Mucosa of rectum (tissue), 2 donors: ENCODE data around the gene DCAF4L1.

Experiments
- H3K27ac ChIP-seq, 2 donors: one replicate each; pipeline ENCODE4 v1.7.0; 2013; ENCODE audit warnings: inconsistent platforms in 2 of 2, low read depth in 2 of 2, low read length in 2 of 2
- H3K27me3 ChIP-seq, 2 donors: one replicate each; pipeline ENCODE4 v1.7.0; 2013; ENCODE audit warnings: low read length in 2 of 2; ENCODE audit not compliant: control insufficient read depth in 2 of 2, insufficient read depth in 2 of 2
- H3K36me3 ChIP-seq, 2 donors: one replicate each; pipeline ENCODE4 v1.7.0; 2013; ENCODE audit warnings: low read length in 2 of 2; ENCODE audit not compliant: control insufficient read depth in 2 of 2, insufficient read depth in 2 of 2
- H3K4me1 ChIP-seq, 2 donors: one replicate each; pipeline ENCODE4 v1.7.0; 2013; ENCODE audit warnings: low read length in 2 of 2, mild to moderate bottlenecking in 1 of 2; ENCODE audit not compliant: control insufficient read depth in 2 of 2, insufficient read depth in 2 of 2
- H3K4me3 ChIP-seq, 2 donors: one replicate each; pipeline ENCODE4 v1.7.0; 2013; ENCODE audit warnings: low read length in 2 of 2
- H3K9ac ChIP-seq, 2 donors: one replicate each; pipeline ENCODE4 v1.7.0; 2013; ENCODE audit warnings: low read length in 2 of 2, low read depth in 1 of 2, mild to moderate bottlenecking in 1 of 2
- H3K9me3 ChIP-seq, 2 donors: one replicate each; pipeline ENCODE4 v1.7.0; 2013; ENCODE audit warnings: low read length in 2 of 2; ENCODE audit not compliant: control insufficient read depth in 2 of 2
- donor health status: healthy.
- donor health status: Normal muscosa, but diverticular disease.

Gene DCAF4L1

GRCh38 chr4:41944089-41944488 lies 37.5 kb upstream of the DCAF4L1 start:
- H3K27ac ChIP-seq, result no peak overlapping the region
- H3K4me1 ChIP-seq, result no peaks in the 10 kb centered on the region
- H3K9ac ChIP-seq, result no peak overlapping the region
- H3K27me3 ChIP-seq, result no peaks in the 10 kb centered on the region
- peaks cover 22 to 35% of the 10 kb centered on the region in 2 donors for H3K36me3 ChIP-seq
- H3K4me3 ChIP-seq, result no peak overlapping the region
- no peaks in the 10 kb centered on the region for H3K9me3 ChIP-seq

- H3K9ac ChIP-seq, result no peak overlapping the region
- H3K4me3 ChIP-seq, result no peak overlapping the region
- H3K36me3 ChIP-seq, result peaks cover 48 to 59% of the 10 kb centered on the region in 2 donors
- no peak overlapping the region for H3K27ac ChIP-seq
- no peaks in the 10 kb centered on the region for H3K27me3 ChIP-seq
- no peaks in the 10 kb centered on the region for H3K9me3 ChIP-seq
- no peaks in the 10 kb centered on the region for H3K4me1 ChIP-seq
These were observed 32.0 kb upstream of the DCAF4L1 start for GRCh38 chr4:41949531-41949930.

DNA sequence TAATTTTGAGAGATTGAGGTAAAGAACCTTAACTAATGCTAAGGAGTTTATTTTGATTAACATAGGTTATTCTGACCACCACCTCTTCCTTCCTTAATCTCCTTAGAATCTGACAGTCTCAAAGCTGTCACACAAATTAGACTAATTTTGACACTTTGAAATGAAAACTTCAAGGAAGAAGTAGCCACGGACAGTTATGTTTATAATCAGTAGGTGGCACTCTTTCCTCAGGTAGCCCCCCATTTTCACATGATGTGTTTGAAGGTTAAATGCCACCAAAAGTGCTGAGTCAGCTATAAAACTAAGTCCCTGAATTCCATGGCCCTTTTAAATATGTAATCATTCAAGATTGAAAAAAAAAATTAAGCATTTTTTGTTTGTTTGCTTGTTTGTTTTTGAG lies 23.9 kb upstream of the DCAF4L1 start:
- Histone ChIP-seq H3K27ac (no peak overlapping the region), H3K9ac (no peak overlapping the region), H3K9me3 (no peaks in the 10 kb centered on the region), H3K27me3 (no peaks in the 10 kb centered on the region), H3K4me3 (no peak overlapping the region), H3K4me1 (no peaks in the 10 kb centered on the region), H3K36me3 (peaks cover 17 to 22% of the 10 kb centered on the region in 2 donors)

GRCh38 chr4:41963105-41963504 lies 18.5 kb upstream of the DCAF4L1 start:
- H3K4me1 ChIP-seq, result no peaks in the 10 kb centered on the region
- no peaks in the 10 kb centered on the region for H3K9me3 ChIP-seq
- no peak overlapping the region for H3K4me3 ChIP-seq
- no peak overlapping the region for H3K9ac ChIP-seq
- H3K27ac ChIP-seq, result no peak overlapping the region
- H3K27me3 ChIP-seq, result no peaks in the 10 kb centered on the region
- no peaks in the 10 kb centered on the region for H3K36me3 ChIP-seq

DNA sequence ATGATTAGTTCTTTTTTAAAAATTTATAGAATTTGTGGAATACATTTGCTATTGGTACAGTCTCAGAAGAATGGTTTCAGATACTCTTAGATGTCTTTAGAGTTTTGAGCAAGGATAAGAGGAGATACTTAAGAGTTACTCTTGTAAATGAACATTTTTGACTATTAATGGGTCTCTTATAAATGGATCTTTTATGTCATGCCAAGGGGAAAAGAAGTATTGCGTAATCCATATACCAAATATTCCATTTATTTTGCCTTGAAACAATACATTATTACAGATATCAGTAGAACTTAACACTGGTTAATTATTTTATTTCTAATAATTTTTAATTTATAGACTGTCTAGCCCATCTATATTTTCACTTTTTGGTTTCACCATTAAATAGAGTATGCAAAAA lies 17.2 kb upstream of the DCAF4L1 start:
- H3K9ac ChIP-seq, result no peak overlapping the region
- no peaks in the 10 kb centered on the region for H3K4me1 ChIP-seq
- no peaks in the 10 kb centered on the region for H3K27me3 ChIP-seq
- H3K9me3 ChIP-seq, result no peaks in the 10 kb centered on the region
- H3K27ac ChIP-seq, result no peak overlapping the region
- H3K4me3 ChIP-seq, result no peak overlapping the region
- H3K36me3 ChIP-seq, result no peaks in the 10 kb centered on the region

GRCh38 chr4:41967392-41967791 lies 14.2 kb upstream of the DCAF4L1 start:
- Histone ChIP-seq H3K4me3 (no peak overlapping the region), H3K4me1 (no peaks in the 10 kb centered on the region), H3K36me3 (no peaks in the 10 kb centered on the region), H3K27me3 (no peaks in the 10 kb centered on the region), H3K9me3 (no peaks in the 10 kb centered on the region), H3K27ac (no peak overlapping the region), H3K9ac (no peak overlapping the region)

GRCh38 chr4:41969671-41970070 lies 11.9 kb upstream of the DCAF4L1 start:
- no peaks in the 10 kb centered on the region for H3K4me1 ChIP-seq
- H3K27me3 ChIP-seq, result no peaks in the 10 kb centered on the region
- no peaks in the 10 kb centered on the region for H3K9me3 ChIP-seq
- H3K27ac ChIP-seq, result no peak overlapping the region
- no peak overlapping the region for H3K4me3 ChIP-seq
- no peaks in the 10 kb centered on the region for H3K36me3 ChIP-seq
- no peak overlapping the region for H3K9ac ChIP-seq

DNA sequence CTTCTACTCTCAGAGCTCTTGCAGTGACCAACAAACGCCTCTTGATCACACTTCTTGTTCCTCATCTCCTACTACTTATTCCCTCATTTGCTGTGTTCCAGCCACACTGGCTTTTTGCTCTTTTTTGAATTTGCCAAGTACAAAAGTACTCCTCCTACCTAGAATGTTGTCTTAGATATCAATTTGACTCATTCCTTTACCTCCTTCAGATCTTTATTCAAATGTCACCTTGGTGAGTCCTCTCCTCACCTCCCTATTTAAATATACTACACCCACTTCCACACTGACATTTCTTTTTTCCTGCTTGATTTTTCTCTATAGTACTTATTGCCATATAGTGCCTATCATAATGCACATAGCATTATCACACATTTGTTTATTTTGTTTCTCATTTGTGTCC lies 6.2 kb upstream of the DCAF4L1 start:
- Histone ChIP-seq H3K9me3 (no peaks in the 10 kb centered on the region), H3K9ac (no peak overlapping the region), H3K36me3 (no peaks in the 10 kb centered on the region), H3K4me1 (no peaks in the 10 kb centered on the region), H3K27ac (no peak overlapping the region), H3K27me3 (no peaks in the 10 kb centered on the region), H3K4me3 (no peak overlapping the region)

DNA sequence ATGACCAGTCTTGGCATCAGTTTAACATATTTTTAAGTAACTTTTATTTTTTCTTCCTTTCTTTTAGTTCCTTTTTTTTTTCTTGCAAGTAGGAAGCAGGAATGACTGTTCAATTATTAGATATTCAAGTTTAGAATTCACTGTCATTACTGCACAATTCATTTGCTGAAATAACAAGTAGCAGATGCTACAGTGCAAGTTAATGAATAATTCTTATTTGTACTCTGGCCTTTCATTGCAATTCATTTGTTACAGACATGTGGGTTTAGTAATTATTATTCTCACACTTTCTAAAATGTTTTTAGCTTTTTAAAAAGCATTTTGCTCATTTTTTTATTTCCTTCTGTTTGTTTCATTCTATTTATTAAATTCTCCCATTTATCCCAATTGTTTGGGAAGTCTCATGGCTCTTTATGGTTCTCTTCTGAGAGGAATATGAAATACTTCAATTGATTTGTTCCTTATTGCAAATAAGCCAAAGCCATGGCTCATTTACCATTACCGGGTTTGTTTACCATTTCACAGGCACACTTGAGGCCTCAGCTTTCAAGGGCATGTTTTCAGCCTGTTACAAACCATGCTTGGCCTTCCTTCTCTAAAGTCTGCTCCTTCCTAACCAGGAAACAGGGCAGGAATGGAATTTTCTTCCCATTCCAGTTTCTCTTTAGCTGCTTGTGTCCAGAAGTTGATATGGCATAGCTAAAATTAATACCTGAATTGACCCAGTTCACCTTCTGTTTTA lies 4.6 kb upstream of the DCAF4L1 start:
- Histone ChIP-seq H3K4me1 (no peaks in the 10 kb centered on the region), H3K27me3 (no peaks in the 10 kb centered on the region), H3K9ac (no peak overlapping the region), H3K36me3 (no peaks in the 10 kb centered on the region), H3K27ac (no peak overlapping the region), H3K9me3 (no peaks in the 10 kb centered on the region), H3K4me3 (no peak overlapping the region)

GRCh38 chr4:41977709-41978108 lies 3.8 kb upstream of the DCAF4L1 start:
- Histone ChIP-seq H3K4me3 (no peak overlapping the region), H3K36me3 (no peaks in the 10 kb centered on the region), H3K27me3 (no peaks in the 10 kb centered on the region), H3K4me1 (no peaks in the 10 kb centered on the region), H3K9me3 (no peaks in the 10 kb centered on the region), H3K9ac (no peak overlapping the region), H3K27ac (no peak overlapping the region)
